Lower leg skin (tissue), 3 donors: ENCODE measurements around the gene HOXB9.

Experiments
- CTCF ChIP-seq, 3 donors: fragments of 450-650 bp; IDR thresholded peaks; one replicate each; pipeline ENCODE4 v1.5.1; 2016; ENCODE audit warnings: antibody characterized with exemption in 3 of 3, mild to moderate bottlenecking in 3 of 3, moderate library complexity in 2 of 3
- POLR2A ChIP-seq, 2 donors: fragments of 450-650 bp; IDR thresholded peaks; one replicate each; pipeline ENCODE4 v1.6.1; 2016 to 2017; ENCODE audit warnings: antibody characterized with exemption in 2 of 2, mild to moderate bottlenecking in 1 of 2, moderate library complexity in 1 of 2

GRCh38 chr17:48624118-48624517 lies 2.0 kb downstream of the HOXB9 start:
- no peak for TF ChIP-seq CTCF (IDR thresholded peaks at IDR 0.05)
- TF ChIP-seq POLR2A (IDR thresholded peaks at IDR 0.05): no peak
